HK-2 (cell line): ENCODE measurements around the gene NPSR1.
"Not testable (repeated sequence)": the region's sequence is repeated elsewhere in the genome, so short reads cannot be mapped to it uniquely, and the experiment has no call there.

Source experiments
- DNase-seq: peaks from one replicate; pipeline ENCODE4 v3.0.0-alpha.2; 2018; ENCODE audit not compliant: unreplicated experiment

The NPSR1 gene

GRCh38 chr7:34657632-34658268 lies at the start of gene NPSR1:
Gene NPSR1 (plus strand): TSS chr7:34658218. CDS start chr7:34658413, 195 bp downstream.
- DNase-seq: no peak

GRCh38 chr7:34612661-34613060 lies 45.4 kb upstream of the NPSR1 start:
- DNase-seq: no peak

- no peak for DNase-seq
Measured at GRCh38 chr7:34620425-34620824, 37.6 kb upstream of the NPSR1 start.

- no peak for DNase-seq
Measured at GRCh38 chr7:34622182-34622581, 35.8 kb upstream of the NPSR1 start.

- DNase-seq: no peak
Measured at GRCh38 chr7:34622771-34623250, 35.2 kb upstream of the NPSR1 start.

GRCh38 chr7:34628618-34629017 lies 29.4 kb upstream of the NPSR1 start:
- not testable (repeated sequence) for DNase-seq

GRCh38 chr7:34652809-34653208 lies 5.2 kb upstream of the NPSR1 start:
- no peak for DNase-seq

GRCh38 chr7:34653787-34654186 lies 4.2 kb upstream of the NPSR1 start:
- no peak for DNase-seq

GRCh38 chr7:34655384-34655783 lies 2.6 kb upstream of the NPSR1 start:
- DNase-seq: no peak

- DNase-seq: no peak
Measured at GRCh38 chr7:34656041-34656440, 2.0 kb upstream of the NPSR1 start.

- no peak for DNase-seq
Measured at GRCh38 chr7:34659472-34660075, 1.6 kb downstream of the NPSR1 start.

- DNase-seq: no peak
Measured at GRCh38 chr7:34662058-34662708, 4.2 kb downstream of the NPSR1 start.

GRCh38 chr7:34664755-34665154 lies 6.7 kb downstream of the NPSR1 start:
- DNase-seq: no peak

- DNase-seq: no peak
Measured at GRCh38 chr7:34672430-34672829, 14.4 kb downstream of the NPSR1 start.

- no peak for DNase-seq
Measured at GRCh38 chr7:34673066-34673465, 15.0 kb downstream of the NPSR1 start.

GRCh38 chr7:34675749-34676374 lies 17.8 kb downstream of the NPSR1 start:
- peak; percentile 22 for DNase-seq

- no peak for DNase-seq
Measured at GRCh38 chr7:34677491-34677890, 19.5 kb downstream of the NPSR1 start.

GRCh38 chr7:34687529-34687928 lies 29.5 kb downstream of the NPSR1 start:
- no peak for DNase-seq

GRCh38 chr7:34696415-34696814 lies 38.4 kb downstream of the NPSR1 start:
- no peak for DNase-seq

- DNase-seq: no peak
Measured at GRCh38 chr7:34709771-34710170, 51.8 kb downstream of the NPSR1 start.

- DNase-seq: no peak
Measured at GRCh38 chr7:34718867-34719266, 60.8 kb downstream of the NPSR1 start.

GRCh38 chr7:34719636-34720035 lies 61.6 kb downstream of the NPSR1 start:
- DNase-seq: no peak

- DNase-seq: no peak
Measured at GRCh38 chr7:34720289-34720688, 62.3 kb downstream of the NPSR1 start.
